Thyroid gland (tissue), 4 donors: ENCODE results near the gene ANAPC16.

Source experiments
- CTCF ChIP-seq, 6 experiments: fragments of 200-600 bp in 3 of 6; fragments of 450-650 bp in 3 of 6; sonication (generic) in 3 of 6; IDR thresholded peaks; one replicate each; pipeline ENCODE4 v1.5.1; 2016 to 2019; ENCODE audit warnings: antibody characterized with exemption in 6 of 6, mild to moderate bottlenecking in 2 of 6, inconsistent platforms in 1 of 6, moderate library complexity in 1 of 6
- POLR2A ChIP-seq, 2 donors: fragments of 450-650 bp; IDR thresholded peaks; one replicate each; pipeline ENCODE4 v1.6.1; 2017; ENCODE audit warnings: antibody characterized with exemption in 2 of 2, mild to moderate bottlenecking in 2 of 2, moderate library complexity in 1 of 2

- no peak for TF ChIP-seq CTCF (IDR thresholded peaks at IDR 0.05)
- no peak for TF ChIP-seq POLR2A (IDR thresholded peaks at IDR 0.05)
Measured at GRCh38 chr10:72170733-72171132, 45.1 kb upstream of the ANAPC16 start.
